ENCODE data around the gene SEMA5A. TPM values are rescaled to one million over a fixed set of nuclear protein-coding genes. Genes with fewer than 3 reads are reported as not detected.

Gene SEMA5A
- total RNA-seq, 1 donor from 2014 or later = 31.1 TPM

DNA sequence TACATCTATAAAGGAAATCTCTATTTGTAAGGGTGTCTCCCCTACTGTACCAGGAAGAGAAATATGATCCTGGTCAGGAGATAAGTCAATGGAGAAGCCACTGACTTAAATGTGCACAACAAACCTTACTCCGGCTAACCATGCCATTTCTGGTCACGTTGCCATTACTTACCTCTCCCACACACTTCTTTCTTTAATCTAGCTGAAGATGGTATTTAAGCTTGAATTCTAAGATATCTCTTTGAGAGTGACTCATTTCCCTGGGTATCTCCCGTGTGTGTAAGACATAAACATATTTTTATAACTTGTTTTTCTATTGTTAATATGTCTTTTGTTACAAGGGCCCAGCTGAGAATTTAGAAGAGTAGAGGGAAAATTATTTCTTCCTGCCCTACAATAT lies 296.6 kb downstream of the SEMA5A start:
- Mint-ChIP-seq H3K27me3 (ENCODE audit: unreplicated experiment) (no peaks in the 10 kb centered on the region), H3K4me3 (ENCODE audit: unreplicated experiment) (no peak overlapping the region), H3K36me3 (ENCODE audit: low read depth, unreplicated experiment) (no peaks in the 10 kb centered on the region), H3K9me3 (ENCODE audit: unreplicated experiment) (no peaks in the 10 kb centered on the region), H3K4me1 (ENCODE audit: unreplicated experiment) (no peaks in the 10 kb centered on the region), H3K27ac (ENCODE audit: unreplicated experiment) (no peak overlapping the region)
- TF ChIP-seq, protein P1, sequence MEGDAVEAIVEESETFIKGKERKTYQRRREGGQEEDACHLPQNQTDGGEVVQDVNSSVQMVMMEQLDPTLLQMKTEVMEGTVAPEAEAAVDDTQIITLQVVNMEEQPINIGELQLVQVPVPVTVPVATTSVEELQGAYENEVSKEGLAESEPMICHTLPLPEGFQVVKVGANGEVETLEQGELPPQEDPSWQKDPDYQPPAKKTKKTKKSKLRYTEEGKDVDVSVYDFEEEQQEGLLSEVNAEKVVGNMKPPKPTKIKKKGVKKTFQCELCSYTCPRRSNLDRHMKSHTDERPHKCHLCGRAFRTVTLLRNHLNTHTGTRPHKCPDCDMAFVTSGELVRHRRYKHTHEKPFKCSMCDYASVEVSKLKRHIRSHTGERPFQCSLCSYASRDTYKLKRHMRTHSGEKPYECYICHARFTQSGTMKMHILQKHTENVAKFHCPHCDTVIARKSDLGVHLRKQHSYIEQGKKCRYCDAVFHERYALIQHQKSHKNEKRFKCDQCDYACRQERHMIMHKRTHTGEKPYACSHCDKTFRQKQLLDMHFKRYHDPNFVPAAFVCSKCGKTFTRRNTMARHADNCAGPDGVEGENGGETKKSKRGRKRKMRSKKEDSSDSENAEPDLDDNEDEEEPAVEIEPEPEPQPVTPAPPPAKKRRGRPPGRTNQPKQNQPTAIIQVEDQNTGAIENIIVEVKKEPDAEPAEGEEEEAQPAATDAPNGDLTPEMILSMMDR (IDR thresholded peaks at IDR 0.05; ENCODE audit: unreplicated experiment) = no peak
- DNase-seq (ENCODE audit: low spot score) = no peak

DNA sequence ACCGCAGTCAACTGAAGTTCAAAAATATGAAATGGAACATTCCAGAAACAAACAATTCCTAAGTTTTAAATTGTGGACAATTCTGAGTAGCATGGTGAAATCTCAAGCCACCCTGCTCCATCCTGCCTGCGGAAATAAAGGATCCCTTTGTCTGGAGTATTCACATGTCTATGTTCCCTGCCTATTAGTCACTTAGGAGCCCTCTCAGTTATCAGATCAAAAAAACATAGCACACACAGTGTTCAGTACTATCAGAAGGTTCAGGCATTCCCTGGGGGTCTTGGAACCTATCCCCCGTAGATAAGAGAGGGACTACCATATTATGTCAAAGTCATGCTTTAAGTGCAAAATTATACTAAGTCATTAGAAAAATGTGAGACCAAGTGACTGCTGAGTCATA lies 300.8 kb downstream of the SEMA5A start:
- TF ChIP-seq, protein P1 (IDR thresholded peaks at IDR 0.05; ENCODE audit: unreplicated experiment) = no peak
- Mint-ChIP-seq H3K27ac (ENCODE audit: unreplicated experiment) (no peak overlapping the region), H3K36me3 (ENCODE audit: low read depth, unreplicated experiment) (no peaks in the 10 kb centered on the region), H3K9me3 (ENCODE audit: unreplicated experiment) (no peaks in the 10 kb centered on the region), H3K4me1 (ENCODE audit: unreplicated experiment) (no peaks in the 10 kb centered on the region), H3K4me3 (ENCODE audit: unreplicated experiment) (no peak overlapping the region), H3K27me3 (ENCODE audit: unreplicated experiment) (no peaks in the 10 kb centered on the region)
- DNase-seq (ENCODE audit: low spot score) = no peak

DNA sequence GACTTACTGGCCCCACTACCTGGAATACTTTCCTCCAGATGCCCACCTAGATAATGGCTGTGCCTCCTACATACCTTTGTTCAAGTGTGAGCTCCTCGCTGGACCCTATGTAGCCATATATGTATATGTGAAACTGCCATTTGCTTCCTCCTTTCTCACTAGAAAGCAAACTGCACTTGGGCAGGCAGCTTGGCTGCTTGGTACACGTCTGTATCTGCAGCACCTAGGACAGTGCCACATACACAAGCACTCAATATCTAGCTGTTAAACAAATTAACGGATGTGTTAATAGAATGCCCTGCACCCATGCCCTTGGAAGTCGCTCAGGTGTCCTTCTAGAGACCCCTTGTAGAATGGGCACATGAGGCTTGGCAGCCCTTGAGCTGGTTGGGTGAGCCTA lies 301.5 kb downstream of the SEMA5A start:
- H3K36me3 Mint-ChIP-seq (ENCODE audit: low read depth, unreplicated experiment) = no peaks in the 10 kb centered on the region

DNA sequence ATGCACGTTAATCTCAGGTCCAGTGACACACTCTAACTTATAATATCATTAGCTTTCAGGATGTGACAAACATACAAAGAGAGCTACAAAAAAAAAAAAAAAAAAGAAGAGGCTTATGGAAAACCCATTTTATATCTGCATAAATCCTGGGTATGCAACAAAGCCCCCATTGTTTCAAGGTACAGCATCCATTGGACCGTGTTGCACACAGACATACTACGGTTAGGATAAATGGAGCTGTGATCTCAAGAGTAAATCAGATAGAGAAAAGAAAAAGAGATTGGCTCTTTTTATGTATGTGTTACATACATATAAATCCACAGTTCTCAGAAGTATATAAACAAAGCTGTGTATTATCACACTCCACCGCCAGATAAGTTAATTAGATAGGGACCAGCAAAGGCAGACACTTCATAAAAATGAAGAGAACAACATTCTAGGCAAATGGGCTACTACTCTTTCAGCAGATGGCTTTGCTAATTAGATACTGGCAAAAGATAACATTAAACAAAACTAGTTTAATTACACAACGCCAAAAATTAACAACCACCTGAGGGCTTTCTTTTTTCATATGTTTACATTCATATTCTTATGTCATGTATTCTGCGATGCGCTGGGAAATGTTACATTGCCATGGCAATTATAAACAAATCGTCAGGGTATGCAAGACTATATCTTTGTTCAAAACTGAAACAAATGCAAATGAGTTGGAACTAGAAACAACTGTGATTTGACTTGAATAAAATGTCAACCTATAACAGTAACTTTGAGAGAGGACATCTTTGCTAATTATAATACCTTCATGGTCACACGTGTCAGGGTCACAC lies 304.2 kb downstream of the SEMA5A start:
- Mint-ChIP-seq H3K36me3 (ENCODE audit: low read depth, unreplicated experiment) (no peaks in the 10 kb centered on the region), H3K4me3 (ENCODE audit: unreplicated experiment) (no peak overlapping the region), H3K27ac (ENCODE audit: unreplicated experiment) (no peak overlapping the region), H3K9me3 (ENCODE audit: unreplicated experiment) (no peaks in the 10 kb centered on the region), H3K4me1 (ENCODE audit: unreplicated experiment) (no peaks in the 10 kb centered on the region), H3K27me3 (ENCODE audit: unreplicated experiment) (no peaks in the 10 kb centered on the region)
- DNase-seq (ENCODE audit: low spot score) = no peak
- TF ChIP-seq, protein P1 (IDR thresholded peaks at IDR 0.05; ENCODE audit: unreplicated experiment) = no peak

More for the DNA sequence above, 301.5 kb downstream of the SEMA5A start:
- no peaks in the 10 kb centered on the region for H3K9me3 Mint-ChIP-seq (ENCODE audit: unreplicated experiment)
- H3K27me3 Mint-ChIP-seq (ENCODE audit: unreplicated experiment) = no peaks in the 10 kb centered on the region
- H3K27ac Mint-ChIP-seq (ENCODE audit: unreplicated experiment) = no peak overlapping the region
- TF ChIP-seq, protein P1 (IDR thresholded peaks at IDR 0.05; ENCODE audit: unreplicated experiment) = no peak
- no peak for DNase-seq (ENCODE audit: low spot score)
- H3K4me3 Mint-ChIP-seq (ENCODE audit: unreplicated experiment) = no peak overlapping the region
- no peaks in the 10 kb centered on the region for H3K4me1 Mint-ChIP-seq (ENCODE audit: unreplicated experiment)

- TF ChIP-seq, protein P1 (IDR thresholded peaks at IDR 0.05; ENCODE audit: unreplicated experiment) = no peak
- no peak for DNase-seq (ENCODE audit: low spot score)
- Mint-ChIP-seq H3K27me3 (ENCODE audit: unreplicated experiment) (no peaks in the 10 kb centered on the region), H3K27ac (ENCODE audit: unreplicated experiment) (no peak overlapping the region), H3K4me1 (ENCODE audit: unreplicated experiment) (no peaks in the 10 kb centered on the region), H3K36me3 (ENCODE audit: low read depth, unreplicated experiment) (no peaks in the 10 kb centered on the region), H3K9me3 (ENCODE audit: unreplicated experiment) (no peaks in the 10 kb centered on the region), H3K4me3 (ENCODE audit: unreplicated experiment) (no peak overlapping the region)
These were observed 305.4 kb downstream of the SEMA5A start for GRCh38 chr5:9240431-9240830.
